H9 (cell line): ENCODE data around the gene ENTPD1. TPM values are rescaled to one million over a fixed set of nuclear protein-coding genes. Genes with fewer than 3 reads are reported as not detected.

Experiments
- DNase-seq: peaks from one replicate; pipeline ENCODE4 v3.0.0-alpha.2; 2017
- H2AFZ ChIP-seq: one replicate; pipeline ENCODE4 v1.6.1; 2013; ENCODE audit warnings: mild to moderate bottlenecking, low read length, control low read depth, moderate library complexity
- H2AK5ac ChIP-seq: 2 replicates; pipeline ENCODE4 v1.6.1; 2013; ENCODE audit warnings: low read length, control low read depth, mixed read lengths; ENCODE audit not compliant: insufficient read length
- H2BK120ac ChIP-seq: one replicate; pipeline ENCODE4 v1.6.1; 2013; ENCODE audit warnings: low read depth, mild to moderate bottlenecking, low read length, control low read depth, inconsistent platforms; ENCODE audit not compliant: poor library complexity, severe bottlenecking
- H2BK12ac ChIP-seq: 2 replicates; pipeline ENCODE4 v1.6.1; 2013; ENCODE audit warnings: low read length, control low read depth, mixed read lengths, low read depth; ENCODE audit not compliant: insufficient read length
- H2BK15ac ChIP-seq: 2 replicates; pipeline ENCODE4 v1.6.1; 2013; ENCODE audit warnings: low read depth, low read length, control low read depth
- H2BK20ac ChIP-seq: one replicate; pipeline ENCODE4 v1.6.1; 2013; ENCODE audit warnings: low read depth, mild to moderate bottlenecking, low read length, control low read depth, inconsistent platforms; ENCODE audit not compliant: poor library complexity, severe bottlenecking
- H2BK5ac ChIP-seq: 2 replicates; pipeline ENCODE4 v1.6.1; 2013; ENCODE audit warnings: low read length, control low read depth, mixed read lengths; ENCODE audit not compliant: insufficient read length
- H3K14ac ChIP-seq: 2 replicates; pipeline ENCODE4 v1.6.1; 2013; ENCODE audit warnings: low read length, control low read depth; ENCODE audit not compliant: insufficient read depth
- H3K18ac ChIP-seq: 2 replicates; pipeline ENCODE4 v1.6.1; 2013; ENCODE audit warnings: low read depth, mild to moderate bottlenecking, mixed read lengths, low read length, control low read depth; ENCODE audit not compliant: insufficient read length
- H3K23ac ChIP-seq: 2 replicates; pipeline ENCODE4 v1.6.1; 2013; ENCODE audit warnings: low read length, control low read depth, mixed read lengths, low read depth; ENCODE audit not compliant: insufficient read length
- H3K23me2 ChIP-seq: 2 replicates; pipeline ENCODE4 v1.6.1; 2013; ENCODE audit warnings: low read depth, mild to moderate bottlenecking, mixed read lengths, low read length, control low read depth; ENCODE audit not compliant: insufficient read length, poor library complexity, severe bottlenecking
- H3K27ac ChIP-seq: 2 replicates; pipeline ENCODE4 v1.5.1; 2013; ENCODE audit warnings: low read length, control low read depth, mixed read lengths, low read depth; ENCODE audit not compliant: insufficient read length
- H3K27me3 ChIP-seq: 2 replicates; pipeline ENCODE4 v1.6.1; 2013; ENCODE audit warnings: low read length, control low read depth, inconsistent platforms; ENCODE audit not compliant: insufficient read depth
- H3K4ac ChIP-seq: 2 replicates; pipeline ENCODE4 v1.6.1; 2013; ENCODE audit warnings: low read depth, mild to moderate bottlenecking, control low read depth, inconsistent platforms, low read length, moderate library complexity
- H3K4me1 ChIP-seq: 2 replicates; pipeline ENCODE4 v1.6.1; 2013; ENCODE audit warnings: low read length, control low read depth, inconsistent platforms; ENCODE audit not compliant: insufficient read depth
- H3K4me2 ChIP-seq: 2 replicates; pipeline ENCODE4 v1.6.1; 2013; ENCODE audit warnings: low read length, control low read depth, mixed read lengths; ENCODE audit not compliant: insufficient read length, insufficient read depth
- H3K56ac ChIP-seq: 2 replicates; pipeline ENCODE4 v1.6.1; 2013; ENCODE audit warnings: low read depth, mild to moderate bottlenecking, mixed read lengths, low read length, control low read depth; ENCODE audit not compliant: insufficient read length
- H3K79me1 ChIP-seq: 2 replicates; pipeline ENCODE4 v1.6.1; 2013; ENCODE audit warnings: low read depth, mild to moderate bottlenecking, moderate library complexity, low read length, control low read depth, inconsistent platforms; ENCODE audit not compliant: insufficient read depth, poor library complexity, severe bottlenecking
- H3K79me2 ChIP-seq: 2 replicates; pipeline ENCODE4 v1.6.1; 2013; ENCODE audit warnings: low read length, control low read depth, inconsistent platforms; ENCODE audit not compliant: insufficient read depth
- H3K9ac ChIP-seq: 2 replicates; pipeline ENCODE4 v1.6.1; 2013; ENCODE audit warnings: low read length, control low read depth, mixed read lengths; ENCODE audit not compliant: insufficient read length; ENCODE audit errors: extremely low read depth
- H3K9me3 ChIP-seq: one replicate; pipeline ENCODE4 v1.6.1; 2013; ENCODE audit warnings: low read depth, low read length, inconsistent platforms; ENCODE audit not compliant: control insufficient read depth
- H3T11ph ChIP-seq: one replicate; pipeline ENCODE4 v1.6.1; 2013; ENCODE audit warnings: mild to moderate bottlenecking, low read length, control low read depth, inconsistent platforms
- H4K20me1 ChIP-seq: one replicate; pipeline ENCODE4 v1.6.1; 2013; ENCODE audit not compliant: control insufficient read depth, insufficient read length, insufficient read depth
- H4K5ac ChIP-seq: 2 replicates; pipeline ENCODE4 v1.6.1; 2013; ENCODE audit warnings: low read depth, mild to moderate bottlenecking, mixed read lengths, low read length, control low read depth; ENCODE audit not compliant: insufficient read length
- H4K8ac ChIP-seq: replicated peaks from 2 replicates; pipeline ENCODE4 v1.6.1; 2013; ENCODE audit warnings: low read length, control low read depth, mixed read lengths, low read depth; ENCODE audit not compliant: insufficient read length
- H4K91ac ChIP-seq: 2 replicates; pipeline ENCODE4 v1.6.1; 2013; ENCODE audit warnings: low read depth, mild to moderate bottlenecking, moderate library complexity, mixed read lengths, low read length, control low read depth; ENCODE audit not compliant: insufficient read length
- H3K27ac Mint-ChIP-seq, 3 experiments: 2 replicates in 2 of 3; 3 replicates in 1 of 3; pipeline ENCODE4 v1.8.0; 2020 to 2021; ENCODE audit warnings: mixed read lengths in 3 of 3, mild to moderate bottlenecking in 1 of 3, moderate library complexity in 1 of 3
- H3K27me3 Mint-ChIP-seq: 2 replicates; pipeline ENCODE4 v1.8.0; 2021; ENCODE audit warnings: low read depth, mild to moderate bottlenecking, moderate library complexity, mixed read lengths
- H3K36me3 Mint-ChIP-seq, 3 experiments: 2 replicates in 2 of 3; 3 replicates in 1 of 3; pipeline ENCODE4 v1.8.0; 2020 to 2021; ENCODE audit warnings: low read depth in 3 of 3, mixed read lengths in 3 of 3; ENCODE audit not compliant: insufficient read depth in 1 of 3
- H3K4me1 Mint-ChIP-seq, 2 experiments: 2 replicates each; pipeline ENCODE4 v1.8.0; 2020; ENCODE audit warnings: mixed read lengths in 2 of 2
- H3K4me3 Mint-ChIP-seq, 2 experiments: 2 replicates in 1 of 2; 3 replicates in 1 of 2; pipeline ENCODE4 v1.8.0; 2020 to 2021; ENCODE audit warnings: mild to moderate bottlenecking in 2 of 2, mixed read lengths in 2 of 2, moderate library complexity in 1 of 2
- H3K9me3 Mint-ChIP-seq, 2 experiments: 2 replicates in 1 of 2; 3 replicates in 1 of 2; pipeline ENCODE4 v1.8.0; 2020; ENCODE audit warnings: mild to moderate bottlenecking in 2 of 2, mixed read lengths in 2 of 2, moderate library complexity in 1 of 2
- CTCF ChIP-seq: fragments of 200-600 bp; sonication (generic); conservative IDR thresholded peaks from 3 replicates; pipeline ENCODE4 v1.8.0; 2021; ENCODE audit warnings: antibody characterized with exemption, mild to moderate bottlenecking
- WGBS: extraction: QIAGEN DNeasy Blood & Tissue Kit; methylation state at CpG from one replicate; pipeline ENCODE4 v1.1.7; 2013; ENCODE audit warnings: missing lambda C conversion rate, low lambda C conversion rate, mixed read lengths; ENCODE audit not compliant: insufficient read length; ENCODE audit errors: extremely low coverage; 5-methylcytosine and 5-hydroxymethylcytosine counted together
- total RNA-seq: library from RNA; stranded (reverse); gene quantifications from 2 replicates; pipeline ENCODE4 v1.2.1, GENCODE V29; 2021

ENTPD1 gene
- total RNA-seq, 1 experiment from 2014 or later, result 1.9 TPM

DNA sequence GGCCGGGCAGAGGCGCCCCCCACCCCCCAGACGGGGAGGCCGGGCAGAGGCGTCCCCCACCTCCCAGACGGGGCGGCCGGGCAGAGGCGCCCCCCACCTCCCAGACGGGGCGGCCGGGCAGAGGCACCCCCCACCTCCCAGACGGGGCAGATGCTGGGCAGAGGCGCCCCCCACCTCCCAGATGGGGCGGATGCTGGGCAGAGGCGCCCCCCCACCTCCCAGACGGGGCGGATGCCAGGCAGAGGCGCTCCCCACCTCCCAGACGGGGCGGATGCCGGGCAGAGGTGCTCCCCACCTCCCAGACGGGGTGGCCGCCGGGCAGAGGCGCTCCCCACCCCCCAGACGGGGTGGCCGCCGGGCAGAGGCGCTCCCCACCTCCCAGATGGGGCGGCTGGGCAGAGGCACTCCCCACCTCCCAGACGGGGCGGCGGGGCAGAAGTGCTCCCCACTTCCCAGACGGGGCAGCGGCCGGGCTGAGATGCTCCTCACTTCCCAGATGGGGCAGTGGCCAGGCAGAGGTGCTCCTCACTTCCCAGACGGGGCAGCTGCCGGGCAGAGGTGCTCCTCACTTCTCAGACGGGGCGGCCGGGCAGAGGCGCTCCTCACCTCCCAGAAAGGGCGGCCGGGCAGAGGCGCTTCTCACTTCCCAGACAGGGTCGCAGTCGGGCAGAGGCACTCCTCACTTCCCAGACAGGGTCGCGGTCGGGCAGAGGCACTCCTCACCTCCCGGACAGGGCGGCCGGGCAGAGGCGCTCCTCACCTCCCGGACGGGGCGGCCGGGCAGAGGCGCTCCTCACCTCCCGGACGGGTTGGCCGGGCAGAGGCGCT, 53.6 kb downstream of the ENTPD1 start:
- H3K18ac ChIP-seq, result no peak overlapping the region
- H3K14ac ChIP-seq, result no peak overlapping the region
- H3K4me2 ChIP-seq, result no peak overlapping the region
- no peak overlapping the region for H2AFZ ChIP-seq
- no peak overlapping the region for H2BK15ac ChIP-seq
- no peak overlapping the region for H3K27ac Mint-ChIP-seq
- H3K4me3 Mint-ChIP-seq, result no peak overlapping the region
- H3K79me2 ChIP-seq, result no peaks in the 10 kb centered on the region
- no peaks in the 10 kb centered on the region for H4K20me1 ChIP-seq
- H3K4me1 ChIP-seq, result no peaks in the 10 kb centered on the region
- peaks cover 11% of the 10 kb centered on the region for H3K9me3 ChIP-seq
- H3K23me2 ChIP-seq, result no peaks in the 10 kb centered on the region
- peaks cover 31 to 33% of the 10 kb centered on the region in 2 experiments for H3K9me3 Mint-ChIP-seq
- no peak overlapping the region for H3K27ac ChIP-seq
- no peak overlapping the region for H2BK5ac ChIP-seq
- DNase-seq, result no peak
- no peak overlapping the region for H3K56ac ChIP-seq
- H3K36me3 Mint-ChIP-seq, result peaks cover 9 to 25% (median 11%) of the 10 kb centered on the region in 3 experiments
- H3K23ac ChIP-seq, result no peak overlapping the region
- no peak overlapping the region for H3K9ac ChIP-seq
- H3K27me3 ChIP-seq, result no peaks in the 10 kb centered on the region
- H4K5ac ChIP-seq, result no peak overlapping the region
- no peak overlapping the region for H4K8ac ChIP-seq
- peaks cover 7% of the 10 kb centered on the region for H3K27me3 Mint-ChIP-seq
- H3K79me1 ChIP-seq, result no peaks in the 10 kb centered on the region
- H3K4ac ChIP-seq, result no peak overlapping the region
- no peak overlapping the region for H3T11ph ChIP-seq
- H2BK20ac ChIP-seq, result no peak overlapping the region
- no peak overlapping the region for H2AK5ac ChIP-seq
- H3K4me1 Mint-ChIP-seq, result no peaks in the 10 kb centered on the region
- no CpG with 5 or more reads among the region's 64 CpGs for WGBS
- no peak for TF ChIP-seq CTCF
- no peak overlapping the region for H2BK12ac ChIP-seq
- no peak overlapping the region for H4K91ac ChIP-seq
- no peak overlapping the region for H2BK120ac ChIP-seq
